NCI-H226 (cell line): ENCODE measurements around the gene RSAD2.
A peak's percentile ranks its signal among the peaks of the same experiment; 100 is the strongest.

Experiments
- DNase-seq: peaks from one replicate; pipeline ENCODE4 v3.0.0-alpha.2; 2015

Gene RSAD2

DNA sequence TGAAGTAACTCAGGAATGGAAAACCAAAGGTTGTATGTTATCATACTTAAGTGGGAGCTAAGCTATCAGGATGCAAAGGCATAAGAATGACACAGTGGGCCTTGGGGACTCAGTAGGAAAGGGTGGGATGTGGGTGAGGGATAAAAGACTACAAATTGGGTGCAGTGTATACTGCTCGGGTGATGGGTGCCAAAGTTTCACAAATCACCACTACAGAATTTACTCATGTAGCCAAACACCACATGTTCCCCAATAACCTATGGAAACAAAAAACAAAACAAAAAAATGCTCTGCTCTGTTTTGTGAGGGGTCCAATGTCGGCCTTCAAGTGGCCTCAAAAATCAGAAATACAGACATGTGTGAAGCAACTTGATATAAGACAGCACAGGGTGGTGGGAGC, 30.7 kb downstream of the RSAD2 start:
- no peak for DNase-seq

DNA sequence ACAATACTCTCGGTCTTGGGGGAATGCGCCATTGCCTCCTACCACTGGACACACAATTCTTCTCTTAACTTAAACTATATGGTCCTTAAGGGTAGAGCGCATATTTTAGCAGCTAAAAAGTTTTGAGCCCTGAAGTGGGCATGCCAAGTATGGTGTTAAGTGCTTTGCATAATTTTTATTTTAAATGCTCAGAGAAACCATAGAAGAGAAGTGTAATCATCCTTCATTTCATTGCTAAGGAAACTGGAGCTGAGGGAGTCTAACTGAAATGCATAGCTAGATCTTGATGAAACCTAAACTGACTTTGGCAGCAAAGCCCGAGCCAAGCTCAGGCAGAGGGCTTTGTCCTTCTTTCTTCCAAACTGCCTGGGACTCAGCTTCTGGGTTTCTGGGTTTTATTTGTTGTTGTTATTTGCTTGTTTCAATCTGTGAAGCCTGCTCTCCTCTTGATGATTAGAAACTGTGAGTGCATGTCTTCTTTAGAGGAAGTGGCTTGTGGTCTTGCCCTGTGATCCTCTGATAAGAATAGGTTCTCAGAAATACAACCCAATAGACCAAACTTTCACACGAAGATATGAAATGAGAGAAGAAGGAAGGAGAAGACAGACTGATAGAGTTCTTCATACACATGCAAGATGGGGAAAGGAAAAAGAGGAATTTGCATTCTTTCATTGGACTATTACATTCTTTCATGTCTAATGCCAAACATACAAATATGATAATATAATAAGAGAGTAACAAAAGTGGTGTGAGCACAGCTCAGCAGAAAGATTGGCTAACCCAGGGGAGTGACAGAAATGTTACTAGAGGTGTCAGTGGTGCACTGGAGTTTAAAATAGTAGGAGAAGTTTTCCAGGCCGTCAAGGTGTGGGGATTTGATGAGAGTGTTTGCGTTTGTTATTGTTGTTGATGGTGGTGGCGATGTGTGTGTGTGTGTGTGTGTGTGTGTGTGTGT, 32.1 kb downstream of the RSAD2 start:
- DNase-seq: no peak

- DNase-seq: no peak
Observed at GRCh38 chr2:6911721-6912120, 34.1 kb downstream of the RSAD2 start.

- no peak for DNase-seq
Observed at GRCh38 chr2:6913415-6914157, 36.0 kb downstream of the RSAD2 start.

- peak; percentile 20 for DNase-seq
Observed at GRCh38 chr2:6914828-6915227, 37.3 kb downstream of the RSAD2 start.

GRCh38 chr2:6915399-6915798, 37.8 kb downstream of the RSAD2 start:
- no peak for DNase-seq

DNA sequence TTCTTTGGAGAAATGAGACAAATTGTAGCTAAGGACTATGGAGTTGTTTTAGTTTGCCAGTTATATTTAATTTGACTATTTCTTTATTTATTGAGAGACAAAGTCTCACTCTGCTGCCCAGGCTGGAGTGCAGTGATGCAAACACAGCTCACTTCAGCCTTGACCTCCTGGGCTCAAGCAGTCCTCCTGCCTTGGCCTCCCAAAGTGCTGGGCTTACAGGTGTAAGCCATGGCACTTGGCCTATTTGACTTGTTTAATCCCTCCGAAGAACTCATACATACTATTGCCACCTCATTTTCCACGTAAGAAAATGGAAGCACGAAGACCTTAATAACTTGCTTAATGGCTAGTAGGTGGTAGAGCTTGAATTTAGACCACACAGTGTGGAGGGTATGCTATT, 38.6 kb downstream of the RSAD2 start:
- no peak for DNase-seq

GRCh38 chr2:6916736-6917070, 39.1 kb downstream of the RSAD2 start:
- no peak for DNase-seq

DNA sequence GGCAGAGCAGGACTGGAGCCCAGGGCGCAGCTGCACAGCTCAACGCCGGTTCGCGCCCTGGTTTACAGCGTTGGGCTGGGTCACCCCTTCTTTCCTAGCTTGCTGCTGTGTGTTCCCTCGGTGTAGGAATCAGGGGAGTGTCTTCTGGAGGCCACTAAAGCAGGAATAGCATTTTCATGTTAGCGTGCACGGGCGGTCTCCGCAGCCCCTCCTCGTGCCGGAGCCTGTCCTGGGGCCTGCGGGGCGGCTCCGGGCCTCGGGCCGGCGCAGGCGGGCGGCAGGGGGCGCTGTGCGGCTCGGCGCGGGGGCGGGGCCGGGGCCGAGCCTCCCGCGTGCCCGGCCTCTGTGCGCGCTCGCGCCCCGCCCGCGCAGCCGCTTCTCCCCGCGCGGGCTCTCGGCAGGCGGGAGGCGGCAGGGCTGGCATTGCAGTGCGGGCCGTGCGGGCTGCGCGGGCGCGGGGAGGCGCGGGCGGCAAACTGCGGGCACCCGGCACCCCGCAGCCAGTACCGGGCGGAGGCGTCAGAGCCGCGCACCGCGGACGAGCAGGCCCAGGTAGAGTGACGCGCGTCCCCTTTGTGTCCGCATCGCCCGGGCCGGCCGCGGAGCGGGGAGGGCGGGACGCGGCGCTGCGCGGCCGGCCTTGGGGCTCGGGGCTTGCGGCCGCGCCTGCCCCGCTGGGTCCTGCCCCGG, 39.6 kb downstream of the RSAD2 start, which contains the start of gene RNF144A:
RNF144A (plus strand) TSS at position 342 of the 690 bp plus-strand sequence. CDS start 79,515 bp downstream, outside the sequence.
- peak; percentile 19 for DNase-seq

DNA sequence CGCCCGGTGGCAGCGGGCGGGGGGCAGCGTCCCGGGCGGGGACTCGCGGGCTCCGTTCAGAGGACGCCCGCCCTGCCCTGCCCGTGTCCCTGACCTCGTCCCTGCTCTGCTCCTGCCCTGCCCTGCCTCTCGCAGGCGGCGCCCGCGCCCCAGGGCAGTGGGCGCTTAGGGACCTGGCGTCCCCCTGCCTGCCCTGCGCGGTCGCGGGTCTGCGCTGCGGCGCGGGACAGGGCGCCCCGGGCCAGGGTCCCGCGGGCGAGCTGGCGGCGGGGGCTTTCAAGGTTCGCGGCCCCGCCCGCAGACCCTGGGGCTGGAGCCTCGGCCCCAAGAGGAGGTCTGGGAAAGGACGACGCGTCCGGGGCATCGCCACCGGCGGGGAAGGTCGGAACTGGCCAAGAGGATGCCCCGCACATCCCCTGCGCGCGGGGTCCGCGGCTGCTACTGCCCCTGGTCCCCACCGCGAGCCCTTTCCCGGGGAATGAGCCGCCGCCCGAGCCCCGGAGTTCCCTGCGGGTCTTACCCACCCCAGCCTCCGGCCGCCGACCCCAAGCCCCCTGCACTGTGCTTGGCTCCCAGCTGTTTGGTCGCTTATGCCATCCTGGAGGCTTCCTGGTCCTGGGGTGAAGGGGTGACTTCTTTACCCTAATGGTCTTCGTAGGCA, 40.3 kb downstream of the RSAD2 start:
- DNase-seq: no peak

GRCh38 chr2:6919901-6920742, 42.5 kb downstream of the RSAD2 start:
- DNase-seq: no peak

DNA sequence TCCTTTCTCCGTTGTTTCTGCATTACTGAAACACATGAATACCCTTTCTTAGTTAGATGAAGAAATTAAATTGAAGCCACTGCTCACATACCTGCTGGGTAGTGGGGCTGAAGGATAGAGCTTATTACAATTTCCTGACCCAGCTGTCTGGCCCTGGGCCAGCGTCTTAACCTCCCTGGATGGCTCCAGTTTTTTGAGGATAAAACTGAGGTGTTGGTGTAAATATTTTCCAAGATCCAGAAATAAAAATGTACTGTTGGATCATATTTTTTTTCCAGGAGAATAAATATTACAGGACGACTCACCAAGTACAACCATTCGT, 43.1 kb downstream of the RSAD2 start:
- no peak for DNase-seq

GRCh38 chr2:6921321-6921922, 43.8 kb downstream of the RSAD2 start:
- no peak for DNase-seq

GRCh38 chr2:6922201-6922656, 44.7 kb downstream of the RSAD2 start:
- DNase-seq: no peak

DNA sequence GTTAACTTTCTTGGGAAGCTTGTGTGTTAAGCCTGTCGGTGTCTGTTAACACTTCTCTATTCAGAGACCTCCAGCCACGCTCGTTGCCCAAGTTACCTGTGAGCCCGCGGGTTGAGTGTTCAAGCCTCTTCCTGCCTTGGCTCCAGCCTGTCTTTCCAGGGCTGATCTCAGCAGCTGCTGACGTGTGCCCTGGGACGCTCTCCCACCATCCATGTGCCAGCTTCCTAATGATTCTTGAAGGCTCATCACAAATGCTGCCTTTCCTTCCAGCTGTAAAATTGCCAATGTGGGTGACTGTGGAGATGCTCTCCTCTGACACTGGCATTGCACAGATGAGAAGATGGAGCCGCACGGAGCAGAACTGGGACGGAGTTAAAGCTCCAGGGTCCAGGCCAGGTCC, 45.7 kb downstream of the RSAD2 start:
- DNase-seq: no peak

DNA sequence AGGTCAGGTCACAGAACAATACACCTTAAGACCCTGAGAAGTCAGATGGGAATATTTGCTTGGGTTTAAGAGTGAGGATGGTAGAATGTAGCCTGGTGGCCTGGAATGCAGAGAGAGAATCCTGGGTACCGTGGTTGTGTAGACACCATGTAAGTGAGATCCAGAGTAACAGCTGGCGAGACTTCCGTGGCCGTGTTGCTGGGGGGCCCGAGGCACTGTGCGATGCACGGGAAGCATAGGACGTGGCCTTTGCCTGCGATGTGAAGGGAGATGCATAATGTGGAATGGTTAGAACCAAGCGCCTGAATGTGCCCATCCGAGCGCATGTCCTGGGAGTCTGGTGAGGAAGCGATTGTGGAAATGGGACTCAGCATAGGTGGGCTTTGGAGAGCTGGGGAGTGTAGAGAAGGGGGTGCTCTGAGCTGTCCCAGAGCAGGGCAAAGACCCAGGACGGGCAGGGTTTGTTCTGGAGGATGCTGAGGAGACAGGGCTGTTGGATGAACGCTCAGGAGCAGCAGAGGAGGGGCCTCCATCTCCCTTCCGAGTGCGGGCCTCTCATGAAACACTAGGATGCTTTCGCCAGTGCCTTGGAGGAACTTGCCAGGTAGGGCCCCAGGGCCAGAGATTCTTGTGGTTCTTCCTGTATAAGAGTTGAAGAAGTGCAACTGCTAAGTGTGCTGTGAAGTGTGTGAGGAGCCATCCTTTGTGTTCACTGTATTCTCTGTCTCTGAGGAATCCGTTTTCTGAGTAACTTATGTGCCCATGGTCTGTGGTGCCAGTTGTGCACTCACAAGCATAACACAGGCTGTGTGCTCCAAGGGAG, 46.7 kb downstream of the RSAD2 start:
- DNase-seq: no peak

GRCh38 chr2:6924924-6925409, 47.4 kb downstream of the RSAD2 start:
- no peak for DNase-seq

GRCh38 chr2:6926071-6926732, 48.6 kb downstream of the RSAD2 start:
- no peak for DNase-seq

DNA sequence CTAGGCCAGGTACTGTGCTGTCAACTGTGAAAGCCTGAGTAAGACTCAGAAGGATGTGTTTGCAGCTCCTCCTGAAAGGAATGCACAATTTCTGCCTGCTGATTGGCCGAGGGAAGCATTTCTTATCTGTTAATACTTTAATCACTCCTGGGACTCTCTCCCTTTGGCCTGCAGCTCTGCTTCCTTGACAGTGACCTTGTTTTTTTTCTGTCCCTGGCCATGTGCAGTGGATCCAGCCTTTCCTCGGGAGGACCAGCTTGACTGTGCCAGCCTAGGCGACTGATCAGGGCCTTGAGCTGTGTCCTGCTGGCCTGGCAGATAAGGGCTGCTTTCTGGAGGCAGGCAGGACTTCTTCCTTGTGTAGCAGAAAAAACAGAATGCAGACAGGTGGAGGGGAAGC, 49.6 kb downstream of the RSAD2 start:
- DNase-seq: peak; percentile 8

DNA sequence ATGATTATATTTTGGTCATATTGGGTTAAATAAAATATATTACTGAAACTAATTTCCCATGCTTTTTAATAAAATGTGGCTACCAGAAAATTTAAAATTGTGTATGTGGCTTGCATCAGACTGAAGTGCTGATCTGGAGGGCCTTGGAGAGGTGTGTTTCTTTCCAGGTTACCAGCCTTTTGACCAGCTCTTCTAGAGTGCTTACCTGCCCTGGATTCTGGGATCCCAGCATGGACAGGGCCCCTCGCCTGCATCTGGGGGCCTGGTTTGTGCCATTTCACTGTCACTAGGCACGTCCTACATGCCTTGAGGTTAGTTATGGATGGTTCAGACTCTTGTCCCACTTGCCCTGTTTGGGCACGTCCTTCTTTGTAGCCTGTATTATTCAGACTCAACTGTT, 50.2 kb downstream of the RSAD2 start:
- no peak for DNase-seq
